Body of pancreas (tissue), 4 donors: ENCODE measurements around the gene SLMAP.

ENCODE experiments used
- CTCF ChIP-seq, 7 experiments: fragments of 450-650 bp in 4 of 7; fragments of 200-600 bp in 3 of 7; sonication (generic) in 3 of 7; IDR thresholded peaks; one replicate each; pipeline ENCODE4 v1.5.1; 2016 to 2019; ENCODE audit warnings: antibody characterized with exemption in 7 of 7
- POLR2A ChIP-seq, 3 donors: fragments of 450-650 bp; IDR thresholded peaks; one replicate each; pipeline ENCODE4 v1.6.1; 2016; ENCODE audit warnings: antibody characterized with exemption in 3 of 3, mild to moderate bottlenecking in 2 of 3

- TF ChIP-seq CTCF (IDR thresholded peaks at IDR 0.05) (no peak), POLR2A (IDR thresholded peaks at IDR 0.05) (no peak)
Observed at GRCh38 chr3:57896691-57897090, 140.6 kb downstream of the SLMAP start.
